ENCODE data around the gene TECPR1. TPM values are rescaled to one million over a fixed set of nuclear protein-coding genes. Genes with fewer than 3 reads are reported as not detected.

The TECPR1 gene
- total and polyA plus RNA-seq, 2 donors (not counting 1 experiment from before 2014, with no cell fraction given): 3.7 to 39.0 TPM

DNA sequence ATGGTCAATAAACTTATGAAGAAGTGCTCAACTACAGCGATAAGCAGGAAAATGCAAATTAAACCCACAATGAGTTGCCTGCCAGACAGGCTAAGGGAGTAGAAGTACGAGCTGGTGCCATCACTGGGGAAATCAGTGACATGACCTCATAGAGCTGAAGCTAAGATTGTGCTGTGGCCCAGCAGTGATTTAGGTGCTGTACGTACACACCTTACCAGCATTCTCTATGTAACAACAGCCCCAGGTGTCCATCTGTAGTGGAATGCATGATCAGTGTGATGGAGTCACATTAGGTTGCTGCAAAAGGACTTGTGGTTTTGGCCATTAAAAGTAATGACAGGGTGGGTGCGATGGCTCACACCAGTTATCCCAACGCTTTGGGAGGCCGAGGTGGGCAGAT is 5.7 kb upstream of the TECPR1 start:
- TF ChIP-seq CTCF (conservative IDR thresholded peaks at IDR 0.05 in 1 of 2, IDR thresholded peaks at IDR 0.05 in 1 of 2; ENCODE audit: low read depth in 1 of 2, low read length in 2 of 2) (no peak), EZH2 (IDR thresholded peaks at IDR 0.05; ENCODE audit: low read length, missing control alignments) (no peak)
- no peak overlapping the region for H3K4me3 ChIP-seq (replicated peaks in 1 of 4; ENCODE audit: control extremely low read depth in 1 of 4, insufficient read depth in 1 of 4, low read depth in 3 of 4, low read length in 4 of 4)
- H3K36me3 ChIP-seq (ENCODE audit: control insufficient read depth, insufficient read depth, low read length): no peaks in the 10 kb centered on the region
- H4K20me1 ChIP-seq (ENCODE audit: control insufficient read depth, extremely low read depth, insufficient read depth, low read length): no peaks in the 10 kb centered on the region
- no peak overlapping the region for H3K4me2 ChIP-seq (ENCODE audit: extremely low read depth, insufficient read depth, low read length)
- H3K27ac ChIP-seq (ENCODE audit: insufficient read depth, low read length): no peak overlapping the region
- H3K9ac ChIP-seq (ENCODE audit: insufficient read depth, low read length): no peak overlapping the region
- no peaks in the 10 kb centered on the region for H3K27me3 ChIP-seq (ENCODE audit: control insufficient read depth, insufficient read depth, low read length)
- no peaks in the 10 kb centered on the region for H3K4me1 ChIP-seq (ENCODE audit: control insufficient read depth, extremely low read depth, insufficient read depth, low read length)
- peaks cover 7% of the 10 kb centered on the region for H3K79me2 ChIP-seq (ENCODE audit: control insufficient read depth, insufficient read depth, low read length)
- no peak overlapping the region for H2AFZ ChIP-seq (ENCODE audit: low read length)
- no peaks in the 10 kb centered on the region for H3K9me3 ChIP-seq (ENCODE audit: control insufficient read depth, insufficient read depth, low read depth, low read length)
- no peak for DNase-seq (ENCODE audit: low read depth in 2 of 2)

DNA sequence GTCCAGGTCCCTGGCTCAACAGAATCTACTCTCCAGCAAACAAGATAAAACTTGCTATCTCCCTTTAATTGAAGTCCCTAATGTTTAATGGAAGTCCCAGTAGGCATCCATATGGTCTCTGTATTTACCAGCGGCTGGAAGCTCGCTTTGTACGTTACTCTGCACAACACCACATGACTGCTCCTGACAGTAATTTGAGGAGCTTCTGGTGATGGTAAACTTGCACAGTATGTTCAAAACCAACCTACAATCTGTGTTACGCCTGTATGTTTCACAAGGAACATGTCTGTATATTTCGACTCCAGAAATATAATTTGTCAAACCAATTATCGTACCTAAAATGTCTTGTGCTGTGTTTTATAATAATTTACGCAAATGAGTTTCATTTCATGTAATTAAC is 4.4 kb upstream of the TECPR1 start:
- no peaks in the 10 kb centered on the region for H3K9me3 ChIP-seq (ENCODE audit: control insufficient read depth, insufficient read depth, low read depth, low read length)
- H3K79me2 ChIP-seq (ENCODE audit: control insufficient read depth, insufficient read depth, low read length): peaks cover 15% of the 10 kb centered on the region
- H3K4me3 ChIP-seq (replicated peaks in 1 of 4; ENCODE audit: control extremely low read depth in 1 of 4, insufficient read depth in 1 of 4, low read depth in 3 of 4, low read length in 4 of 4): no peak overlapping the region
- DNase-seq (ENCODE audit: low read depth in 2 of 2): no peak
- no peak overlapping the region for H3K9ac ChIP-seq (ENCODE audit: insufficient read depth, low read length)
- H3K4me2 ChIP-seq (ENCODE audit: extremely low read depth, insufficient read depth, low read length): no peak overlapping the region
- no peaks in the 10 kb centered on the region for H4K20me1 ChIP-seq (ENCODE audit: control insufficient read depth, extremely low read depth, insufficient read depth, low read length)
- no peaks in the 10 kb centered on the region for H3K36me3 ChIP-seq (ENCODE audit: control insufficient read depth, insufficient read depth, low read length)
- TF ChIP-seq CTCF (conservative IDR thresholded peaks at IDR 0.05 in 1 of 2, IDR thresholded peaks at IDR 0.05 in 1 of 2; ENCODE audit: low read depth in 1 of 2, low read length in 2 of 2): no peak
- TF ChIP-seq EZH2 (IDR thresholded peaks at IDR 0.05; ENCODE audit: low read length, missing control alignments): no peak
- no peak overlapping the region for H2AFZ ChIP-seq (ENCODE audit: low read length)
- no peaks in the 10 kb centered on the region for H3K4me1 ChIP-seq (ENCODE audit: control insufficient read depth, extremely low read depth, insufficient read depth, low read length)
- no peak overlapping the region for H3K27ac ChIP-seq (ENCODE audit: insufficient read depth, low read length)
- no peaks in the 10 kb centered on the region for H3K27me3 ChIP-seq (ENCODE audit: control insufficient read depth, insufficient read depth, low read length)

DNA sequence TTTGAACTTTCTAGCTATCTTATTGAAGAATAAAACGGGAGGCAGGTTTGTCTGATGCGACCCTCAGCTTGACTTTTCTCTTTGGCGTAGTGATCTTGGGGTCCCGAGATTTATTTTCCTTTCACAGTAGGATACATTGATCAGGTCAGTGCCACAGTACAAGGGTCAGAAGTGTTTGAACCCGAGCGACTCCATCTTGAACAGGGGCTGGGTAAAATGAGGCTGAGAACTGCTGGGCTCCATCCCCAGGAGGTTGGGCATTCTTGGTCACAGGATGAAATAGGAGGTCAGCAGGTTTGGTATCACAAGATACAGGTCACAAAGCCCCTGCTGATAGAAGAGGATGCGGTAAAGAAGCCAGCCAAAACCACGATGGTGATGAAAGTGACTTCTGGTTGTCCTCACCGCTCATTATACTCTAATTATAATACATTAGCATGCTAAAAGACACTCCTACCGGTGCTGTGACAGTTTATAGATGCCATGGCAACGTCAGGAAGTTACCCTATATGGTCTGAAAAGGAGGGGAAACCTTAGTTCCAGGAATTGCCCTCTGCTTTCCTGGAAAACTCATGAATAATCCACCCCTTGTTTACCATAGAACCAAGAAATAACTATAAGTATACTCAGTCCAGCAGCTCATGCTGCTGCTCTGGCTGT is 3.0 kb upstream of the TECPR1 start:
- peak in 1 of 2 donors; percentile 39 for DNase-seq (ENCODE audit: low read depth in 2 of 2)
- Histone ChIP-seq H2AFZ (ENCODE audit: low read length) (no peak overlapping the region), H3K27me3 (ENCODE audit: control insufficient read depth, insufficient read depth, low read length) (no peaks in the 10 kb centered on the region), H3K79me2 (ENCODE audit: control insufficient read depth, insufficient read depth, low read length) (peaks cover 16% of the 10 kb centered on the region), H3K4me3 (replicated peaks in 1 of 4; ENCODE audit: control extremely low read depth in 1 of 4, insufficient read depth in 1 of 4, low read depth in 3 of 4, low read length in 4 of 4) (no peak overlapping the region), H3K9me3 (ENCODE audit: control insufficient read depth, insufficient read depth, low read depth, low read length) (no peaks in the 10 kb centered on the region), H3K4me2 (ENCODE audit: extremely low read depth, insufficient read depth, low read length) (no peak overlapping the region), H4K20me1 (ENCODE audit: control insufficient read depth, extremely low read depth, insufficient read depth, low read length) (no peaks in the 10 kb centered on the region), H3K36me3 (ENCODE audit: control insufficient read depth, insufficient read depth, low read length) (no peaks in the 10 kb centered on the region), H3K9ac (ENCODE audit: insufficient read depth, low read length) (no peak overlapping the region), H3K4me1 (ENCODE audit: control insufficient read depth, extremely low read depth, insufficient read depth, low read length) (peaks cover 8% of the 10 kb centered on the region), H3K27ac (ENCODE audit: insufficient read depth, low read length) (no peak overlapping the region)
- no peak for TF ChIP-seq EZH2 (IDR thresholded peaks at IDR 0.05; ENCODE audit: low read length, missing control alignments)
- TF ChIP-seq CTCF (conservative IDR thresholded peaks at IDR 0.05 in 1 of 2, IDR thresholded peaks at IDR 0.05 in 1 of 2; ENCODE audit: low read depth in 1 of 2, low read length in 2 of 2): no peak
